Heart left ventricle (tissue), 16 donors: ENCODE data around the gene SH3RF3. TPM values are rescaled to one million over a fixed set of nuclear protein-coding genes. Genes with fewer than 3 reads are reported as not detected.

Experiments
- ATAC-seq, 4 donors: fragments of 200-7000 bp; cut with Tn5 transposase; one replicate each; pipeline ENCODE4 v1.9.1; 2020 to 2022; ENCODE audit warnings: moderate library complexity in 4 of 4, mild to moderate bottlenecking in 3 of 4, moderate number of reproducible peaks in 1 of 4
- DNase-seq, 5 donors: peaks; one replicate each; pipeline ENCODE4 v3.0.0-alpha.2; 2020
- H3K27ac ChIP-seq, 12 donors: fragments of 200-600 bp; sonication (generic) in 4 of 12; one replicate each; pipeline versions ENCODE4 v1.5.0 to v1.8.0; 2016 to 2022; ENCODE audit warnings: mild to moderate bottlenecking in 2 of 12
- H3K27me3 ChIP-seq, 9 donors: fragments of 200-600 bp; sonication (generic) in 2 of 9; one replicate each; pipeline versions ENCODE4 v1.5.1 to v1.8.0; 2016 to 2022; ENCODE audit warnings: mild to moderate bottlenecking in 3 of 9
- H3K36me3 ChIP-seq, 9 donors: fragments of 200-600 bp; sonication (generic) in 2 of 9; one replicate each; pipeline versions ENCODE4 v1.5.0 to v1.8.0; 2018 to 2022; ENCODE audit warnings: mild to moderate bottlenecking in 2 of 9
- H3K4me1 ChIP-seq, 12 donors: fragments of 200-600 bp; sonication (generic) in 4 of 12; one replicate each; pipeline versions ENCODE4 v1.5.0 to v1.8.0; 2016 to 2022; ENCODE audit warnings: mild to moderate bottlenecking in 3 of 12
- H3K4me3 ChIP-seq, 12 donors: fragments of 200-600 bp; sonication (generic) in 4 of 12; one replicate each; pipeline versions ENCODE4 v1.5.0 to v1.8.0; 2017 to 2022; ENCODE audit warnings: mild to moderate bottlenecking in 9 of 12, moderate library complexity in 4 of 12
- H3K9me3 ChIP-seq, 12 donors: fragments of 200-600 bp; sonication (generic) in 4 of 12; one replicate each; pipeline versions ENCODE4 v1.5.0 to v1.8.0; 2016 to 2022; ENCODE audit warnings: mild to moderate bottlenecking in 1 of 12
- CTCF ChIP-seq, 12 donors: fragments of 200-600 bp; sonication (generic) in 4 of 12; IDR thresholded peaks; one replicate each; pipeline versions ENCODE4 v1.5.0 to v1.8.0; 2018 to 2022; ENCODE audit warnings: antibody characterized with exemption in 12 of 12, mild to moderate bottlenecking in 5 of 12
- POLR2A ChIP-seq, 2 donors: fragments of 450-650 bp; IDR thresholded peaks; one replicate each; pipeline ENCODE4 v1.6.1; 2017; ENCODE audit warnings: antibody characterized with exemption in 2 of 2, mild to moderate bottlenecking in 2 of 2, moderate library complexity in 2 of 2
- WGBS, 4 donors: extraction: QIAGEN DNeasy Blood & Tissue Kit in 2 of 4; methylation state at CpG; one replicate each; pipeline versions ENCODE4 v1.1.5 to v1.1.7; 2013 to 2018; 5-methylcytosine and 5-hydroxymethylcytosine counted together
- intact Hi-C, 10 donors: fragments of 100-400 bp; cut with DNase I; formaldehyde crosslinking; loops; one replicate each; pipeline versions ENCODE4 v1.11.1 to v1.14.2; 2022
- polyA plus RNA-seq, 2 donors: library from polyadenylated mRNA; stranded (reverse); fragments of 200-250 nt; gene quantifications; one replicate each; pipeline ENCODE4 v1.2.3, GENCODE V29; 2013
- total RNA-seq, 9 donors: library from RNA; depleted of rRNA in 2 of 9; stranded (reverse); fragments of >200 nt in 2 of 9; fragmentation: NEBNext Ultra II Directional in 3 of 9; extraction: Animal tissue kit (Norgen Biotek cat#: 25700) in 3 of 9; gene quantifications; one replicate each; pipeline versions ENCODE4 v1.1.0 to v1.2.4, GENCODE V29; 2016 to 2023
- donor health status: ischemic (EF 13 %, LVEDD 7.1; RV severe dilation, severe dysfunction).
- donor health status: healthy with polysubstance abuse.
- donor health status: DM: no; HTN: yes; CAD: no.
- donor health status: DM: no; HTN: no; CAD: no.
- donor health status: ischemic (EF 25% LVEDD 6.9; RV normal size, moderate dysfunction).
- donor health status: ischemic (EF 25% LVEDD 5.7; RV mildly dilated, moderate dysfunction).
- donor health status: healthy.
- donor health status: DM: yes; HTN: yes; CAD: no.
- donor health status: ischemic (EF 35%, LVEDD 5.7; RV mildly dilated, moderate dysfunction).
- donor health status: nonischemic (EF 11% LVEDD 7.7; RV severe dilation, severe dysfunction).
- donor health status: DM: yes; HTN: yes; CAD: no.
- donor health status: PGD.
- donor health status: ischemic (EF 29% LVEDD 5.4; RV normal size, mild dysfunction).
- donor health status: nonischemic (EF 23%, LVEDD 6.1; RV moderate dilation, normal function).

SH3RF3 gene
- total and polyA plus RNA-seq, 11 donors, result 5.2 to 15.7 (median 7.9) TPM

- 93 to 95% (median 94%) methylated on average over 7 of the region's 7 CpGs for WGBS, 4 donors
- H3K4me3 ChIP-seq, result no peak overlapping the region
These were observed 325.9 kb downstream of the SH3RF3 start for GRCh38 chr2:109454765-109455394.

GRCh38 chr2:109455731-109456691 lies 327.0 kb downstream of the SH3RF3 start:
- intact Hi-C loops, result no loop called here
- WGBS, 4 donors, result 67 to 76% (median 70%) methylated on average over 17 to 21 of the region's 21 CpGs
- Histone ChIP-seq H3K9me3 (no peaks in the 10 kb centered on the region), H3K36me3 (peaks cover 0 to 6% (median 0%) of the 10 kb centered on the region in 9 donors), H3K27me3 (no peaks in the 10 kb centered on the region), H3K4me1 (peaks cover 0 to 11% (median 1%) of the 10 kb centered on the region in 12 donors), H3K4me3 (no peak overlapping the region), H3K27ac (peak overlapping the region in 2 of 12 donors; percentile 15 to 53)
- TF ChIP-seq CTCF (IDR thresholded peaks at IDR 0.05), result peak in 2 of 12 donors; percentile 4 to 10
- no peak for TF ChIP-seq POLR2A (IDR thresholded peaks at IDR 0.05)
- DNase-seq, result no peak
- ATAC-seq, result peak in 3 of 4 donors; percentile 52 to 71 (median 68)

More at GRCh38 chr2:109454765-109455394, 325.9 kb downstream of the SH3RF3 start:
- peaks cover 0 to 22% (median 8%) of the 10 kb centered on the region in 12 donors for H3K4me1 ChIP-seq
- H3K27ac ChIP-seq, result no peak overlapping the region
- no peaks in the 10 kb centered on the region for H3K27me3 ChIP-seq
- no peak for ATAC-seq
- H3K36me3 ChIP-seq, result peaks cover 0 to 6% (median 0%) of the 10 kb centered on the region in 9 donors
- DNase-seq, result no peak
- TF ChIP-seq CTCF (IDR thresholded peaks at IDR 0.05) (no peak), POLR2A (IDR thresholded peaks at IDR 0.05) (no peak)
- no peaks in the 10 kb centered on the region for H3K9me3 ChIP-seq
- intact Hi-C loops, result loop anchor here in 2 of 10 donors (5.0 kb wide), 1 partner anchor 37 kb away; no protein-coding TSS in a partner anchor

GRCh38 chr2:109456776-109457175 lies 327.8 kb downstream of the SH3RF3 start:
- TF ChIP-seq POLR2A (IDR thresholded peaks at IDR 0.05) (no peak), CTCF (IDR thresholded peaks at IDR 0.05) (no peak)
- Histone ChIP-seq H3K4me1 (peaks cover 0 to 9% (median 0%) of the 10 kb centered on the region in 12 donors), H3K4me3 (no peak overlapping the region), H3K27me3 (no peaks in the 10 kb centered on the region), H3K9me3 (no peaks in the 10 kb centered on the region), H3K27ac (peak overlapping the region in 2 of 12 donors; percentile 15 to 53), H3K36me3 (peaks cover 0 to 6% (median 0%) of the 10 kb centered on the region in 9 donors)
- 90 to 97% (median 95%) methylated on average over 8 of the region's 8 CpGs for WGBS, 4 donors
- DNase-seq, result no peak
- peak in 1 of 4 donors; percentile 9 for ATAC-seq
- intact Hi-C loops, result no loop called here

- Histone ChIP-seq H3K4me3 (no peak overlapping the region), H3K4me1 (peaks cover 0 to 9% (median 0%) of the 10 kb centered on the region in 12 donors), H3K36me3 (peaks cover 0 to 6% (median 0%) of the 10 kb centered on the region in 9 donors), H3K9me3 (no peaks in the 10 kb centered on the region), H3K27ac (no peak overlapping the region), H3K27me3 (no peaks in the 10 kb centered on the region)
- WGBS, 4 donors, result 86 to 91% (median 88%) methylated on average over 9 of the region's 9 CpGs
- ATAC-seq (no peak), DNase-seq (no peak)
- intact Hi-C loops, result no loop called here
- TF ChIP-seq POLR2A (IDR thresholded peaks at IDR 0.05), result no peak
- TF ChIP-seq CTCF (IDR thresholded peaks at IDR 0.05), result no peak
These were observed 328.4 kb downstream of the SH3RF3 start for GRCh38 chr2:109457366-109457765.
